Left ventricle myocardium superior (tissue), 1 donor: Measurements from ENCODE around the gene AGRN. TPM values are rescaled to one million over a fixed set of nuclear protein-coding genes. Genes with fewer than 3 reads are reported as not detected.
A peak's percentile ranks its signal among the peaks of the same experiment; 100 is the strongest.
"Not testable (repeated sequence)": the region's sequence is repeated elsewhere in the genome, so short reads cannot be mapped to it uniquely, and the experiment has no call there.

Experiments
- ATAC-seq: fragments of 200-7000 bp; cut with Tn5 transposase; one replicate; pipeline ENCODE4 v1.9.1; 2020; ENCODE audit warnings: mild to moderate bottlenecking, moderate library complexity
- DNase-seq: peaks from one replicate; pipeline ENCODE4 v3.0.0-alpha.2; 2020
- intact Hi-C: fragments of 100-400 bp; cut with micrococcal nuclease; formaldehyde crosslinking; loops from one replicate; pipeline ENCODE4 v1.11.0; 2022
- long read RNA-seq: library from polyadenylated mRNA; unstranded; transcript quantifications from one replicate; pipeline ENCODE4 v2.0.0, GENCODE V29; 2021
- total RNA-seq: library from RNA; stranded (reverse); fragmentation: NEBNext Ultra II Directional; extraction: Animal tissue kit (Norgen Biotek cat#: 25700); gene quantifications from one replicate; pipeline ENCODE4 v1.2.1, GENCODE V29; 2021
- donor health status: DM: no; HTN: yes; CAD: no; lungs with severe emphysema.

AGRN gene
- 18.5 TPM for total RNA-seq
- long read RNA-seq, partial matches to known transcripts = 1 of 1 reads
- long read RNA-seq, other reads (novel, unspliced or antisense) = 0 of 1 reads

GRCh38 chr1:1020000-1020404 lies at the start of gene AGRN:
AGRN (plus strand) TSS chr1:1020120; CDS start chr1:1020173, 53 bp downstream.
- DNase-seq = peak; percentile 77
- intact Hi-C loops = no loop called here
- peak; percentile 57 for ATAC-seq

- peak; percentile 31 for DNase-seq
- ATAC-seq = no peak
- intact Hi-C loops = no loop called here
Measured at GRCh38 chr1:970242-970972, 49.5 kb upstream of the AGRN start.

GRCh38 chr1:970973-971730 lies 48.8 kb upstream of the AGRN start:
- no peak for DNase-seq
- intact Hi-C loops = no loop called here
- no peak for ATAC-seq

- intact Hi-C loops = no loop called here
- peak; percentile 33 for DNase-seq
- ATAC-seq = no peak
Measured at GRCh38 chr1:971751-972506, 48.0 kb upstream of the AGRN start.

- DNase-seq (peak; percentile 59), ATAC-seq (peak; percentile 20)
- intact Hi-C loops = no loop called here
Measured at GRCh38 chr1:972726-973458, 47.0 kb upstream of the AGRN start.

- DNase-seq = peak; percentile 54
- intact Hi-C loops = no loop called here
- ATAC-seq = peak; percentile 15
Measured at GRCh38 chr1:973459-974292, 46.2 kb upstream of the AGRN start.

- DNase-seq (peak; percentile 37), ATAC-seq (peak; percentile 2)
- intact Hi-C loops = no loop called here
Measured at GRCh38 chr1:974293-974640, 45.7 kb upstream of the AGRN start.

GRCh38 chr1:974687-975328 lies 45.1 kb upstream of the AGRN start:
- ATAC-seq (peak; percentile 4), DNase-seq (peak; percentile 41)
- intact Hi-C loops = no loop called here

- DNase-seq (peak; percentile 31), ATAC-seq (no peak)
- intact Hi-C loops = no loop called here
Measured at GRCh38 chr1:975365-975764, 44.6 kb upstream of the AGRN start.

GRCh38 chr1:975896-976683 lies 43.8 kb upstream of the AGRN start:
- DNase-seq (peak; percentile 74), ATAC-seq (peak; percentile 1)
- intact Hi-C loops = no loop called here

- intact Hi-C loops, ATAC-seq: not testable (repeated sequence)
- DNase-seq = peak; percentile 70
Measured at GRCh38 chr1:976791-977190, 43.1 kb upstream of the AGRN start.

GRCh38 chr1:978069-978834 lies 41.7 kb upstream of the AGRN start:
- intact Hi-C loops = no loop called here
- no peak for ATAC-seq
- peak; percentile 79 for DNase-seq

- DNase-seq (peak; percentile 44), ATAC-seq (no peak)
- intact Hi-C loops = no loop called here
Measured at GRCh38 chr1:978835-979743, 40.8 kb upstream of the AGRN start.

GRCh38 chr1:979744-980072 lies 40.2 kb upstream of the AGRN start:
- intact Hi-C loops = no loop called here
- DNase-seq = no peak
- no peak for ATAC-seq

- ATAC-seq (peak; percentile 1), DNase-seq (peak; percentile 52)
- intact Hi-C loops = no loop called here
Measured at GRCh38 chr1:980137-980571, 39.8 kb upstream of the AGRN start.
